H1 (cell line): ENCODE data around the gene SLC17A5. TPM values are rescaled to one million over a fixed set of nuclear protein-coding genes. Genes with fewer than 3 reads are reported as not detected.

Source experiments
- CTCF ChIA-PET: fragments of 300-600 bp; sonication (Branson Sonifier 250); formaldehyde crosslinking; loops from one replicate; lab custom pipeline; 2021; ENCODE audit not compliant: partially characterized antibody; lab: Charles Lee
- POLR2A ChIA-PET: fragments of 300-600 bp; sonication (Branson Sonifier 250); formaldehyde crosslinking; loops from one replicate; lab custom pipeline; 2021; ENCODE audit warnings: inconsistent platforms; ENCODE audit not compliant: partially characterized antibody; lab: Charles Lee
- DNase-seq, 2 experiments: peaks; one replicate each; pipeline versions ENCODE4 v3.0.0 to v3.0.0-alpha.2; 2010 to 2022; ENCODE audit warnings: low spot score in 2 of 2, low read depth in 1 of 2, mixed read lengths in 1 of 2
- FAIRE-seq: peaks from 2 replicates; lab custom pipeline; 2011; peaks lifted over from hg19 to GRCh38; lab: Jason Lieb, UNC
- H2AFZ ChIP-seq: 2 replicates; pipeline ENCODE4 v1.8.1; 2012; ENCODE audit warnings: low read length, inconsistent platforms
- H2AK5ac ChIP-seq: 2 replicates; pipeline ENCODE4 v1.6.1; 2013; ENCODE audit warnings: low read depth, low read length
- H2BK120ac ChIP-seq: replicated peaks from 2 replicates; pipeline ENCODE3; 2013; ENCODE audit warnings: low read depth, low read length, inconsistent platforms
- H2BK12ac ChIP-seq: 2 replicates; pipeline ENCODE4 v1.6.1; 2013; ENCODE audit warnings: low read depth, low read length
- H2BK15ac ChIP-seq: 2 replicates; pipeline ENCODE4 v1.6.1; 2013; ENCODE audit warnings: low read length
- H2BK20ac ChIP-seq: 2 replicates; pipeline ENCODE4 v1.6.1; 2013; ENCODE audit warnings: low read length
- H2BK5ac ChIP-seq: 2 replicates; pipeline ENCODE4 v1.6.1; 2013; ENCODE audit warnings: low read depth, low read length
- H3K14ac ChIP-seq: 2 replicates; pipeline ENCODE4 v1.6.1; 2013; ENCODE audit warnings: inconsistent platforms; ENCODE audit not compliant: insufficient read length
- H3K18ac ChIP-seq: 2 replicates; pipeline ENCODE4 v1.6.1; 2013; ENCODE audit warnings: low read length; ENCODE audit errors: extremely low read depth
- H3K23ac ChIP-seq: 2 replicates; pipeline ENCODE4 v1.6.1; 2013; ENCODE audit warnings: inconsistent platforms; ENCODE audit not compliant: insufficient read length
- H3K23me2 ChIP-seq: 2 replicates; pipeline ENCODE4 v1.6.1; 2013; ENCODE audit warnings: low read depth, low read length
- H3K27ac ChIP-seq: 2 replicates; pipeline ENCODE4 v1.6.1; 2011; ENCODE audit warnings: low read depth, low read length, inconsistent platforms
- H3K27me3 ChIP-seq, 4 experiments: replicated peaks in 1 of 4; 1 replicate in 1 of 4; 2 replicates in 3 of 4; pipeline versions ENCODE4 v1.6.1 to v1.8.1; 2011 to 2013; ENCODE audit warnings: low read length in 3 of 4, mild to moderate bottlenecking in 3 of 4, inconsistent platforms in 2 of 4, mixed read lengths in 2 of 4, moderate library complexity in 1 of 4; ENCODE audit not compliant: control insufficient read depth in 3 of 4, insufficient read depth in 3 of 4; ENCODE audit errors: extremely low read depth in 1 of 4
- H3K36me3 ChIP-seq, 4 experiments: 2 replicates each; pipeline versions ENCODE4 v1.6.1 to v1.8.1; 2011 to 2013; ENCODE audit warnings: mild to moderate bottlenecking in 4 of 4, low read length in 3 of 4, moderate library complexity in 2 of 4, control low read depth in 1 of 4, inconsistent platforms in 1 of 4; ENCODE audit not compliant: insufficient read depth in 4 of 4, control insufficient read depth in 2 of 4
- H3K4ac ChIP-seq: replicated peaks from 2 replicates; pipeline ENCODE3; 2013; ENCODE audit warnings: low read length, low read depth, mixed read lengths, inconsistent platforms; ENCODE audit not compliant: insufficient read length
- H3K4me1 ChIP-seq, 4 experiments: replicated peaks in 1 of 4; 1 replicate in 1 of 4; 2 replicates in 3 of 4; pipeline versions ENCODE4 v1.6.1 to v1.8.1; 2011 to 2013; ENCODE audit warnings: low read length in 3 of 4, inconsistent platforms in 2 of 4, mixed read lengths in 1 of 4; ENCODE audit not compliant: insufficient read depth in 4 of 4, control insufficient read depth in 3 of 4
- H3K4me2 ChIP-seq, 2 experiments: 2 replicates each; pipeline versions ENCODE4 v1.6.1 to v1.8.1; 2011 to 2013; ENCODE audit warnings: low read depth in 2 of 2, low read length in 2 of 2, control low read depth in 1 of 2, inconsistent platforms in 1 of 2, mild to moderate bottlenecking in 1 of 2; ENCODE audit not compliant: insufficient read depth in 1 of 2
- H3K4me3 ChIP-seq, 4 experiments: fragments of 200-600, 300-600 bp in 1 of 4; sonication (generic), shearing (Covaris generic), sonication (Bioruptor Twin) in 1 of 4; 2 replicates each; pipeline versions ENCODE4 v1.5.1 to v1.8.1; 2011 to 2016; ENCODE audit warnings: low read length in 4 of 4, low read depth in 3 of 4, control low read depth in 2 of 4, inconsistent platforms in 2 of 4, mild to moderate bottlenecking in 2 of 4, mixed read lengths in 1 of 4, moderate library complexity in 1 of 4; ENCODE audit not compliant: insufficient read depth in 2 of 4; ENCODE audit errors: extremely low read depth in 1 of 4
- H3K56ac ChIP-seq: replicated peaks from 2 replicates; pipeline ENCODE3; 2013; ENCODE audit warnings: low read depth, mild to moderate bottlenecking, mixed read lengths, low read length, inconsistent platforms; ENCODE audit not compliant: insufficient read length
- H3K79me1 ChIP-seq: 2 replicates; pipeline ENCODE4 v1.6.1; 2013; ENCODE audit warnings: low read depth, low read length, control low read depth
- H3K79me2 ChIP-seq, 2 experiments: 2 replicates each; pipeline versions ENCODE4 v1.6.1 to v1.8.1; 2012 to 2013; ENCODE audit warnings: low read length in 2 of 2, mild to moderate bottlenecking in 2 of 2, inconsistent platforms in 1 of 2; ENCODE audit not compliant: insufficient read depth in 2 of 2, control insufficient read depth in 1 of 2
- H3K9ac ChIP-seq, 4 experiments: replicated peaks in 1 of 4; 1 replicate in 1 of 4; 2 replicates in 3 of 4; pipeline versions ENCODE4 v1.6.1 to v1.8.1; 2011 to 2013; ENCODE audit warnings: low read depth in 3 of 4, low read length in 3 of 4, control low read depth in 2 of 4, mild to moderate bottlenecking in 2 of 4, moderate library complexity in 2 of 4, inconsistent platforms in 1 of 4; ENCODE audit errors: extremely low read depth in 1 of 4
- H3K9me3 ChIP-seq, 2 experiments: 2 replicates each; pipeline versions ENCODE4 v1.6.1 to v1.8.1; 2012 to 2013; ENCODE audit warnings: mild to moderate bottlenecking in 2 of 2, moderate library complexity in 2 of 2, control low read depth in 1 of 2, inconsistent platforms in 1 of 2, low read depth in 1 of 2, low read length in 1 of 2, mixed read lengths in 1 of 2; ENCODE audit not compliant: insufficient read depth in 2 of 2
- H4K20me1 ChIP-seq, 2 experiments: replicated peaks in 1 of 2; 2 replicates each; pipeline versions ENCODE3 to v1.8.1; 2011 to 2013; ENCODE audit warnings: inconsistent platforms in 2 of 2, low read length in 2 of 2, mild to moderate bottlenecking in 1 of 2; ENCODE audit not compliant: insufficient read depth in 2 of 2, control insufficient read depth in 1 of 2
- H4K5ac ChIP-seq: 2 replicates; pipeline ENCODE4 v1.6.1; 2013; ENCODE audit warnings: low read length, low read depth, mixed read lengths, inconsistent platforms; ENCODE audit not compliant: insufficient read length
- H4K8ac ChIP-seq: 2 replicates; pipeline ENCODE4 v1.8.0; 2013; ENCODE audit warnings: mild to moderate bottlenecking, moderate library complexity, low read length, inconsistent platforms; ENCODE audit not compliant: insufficient read depth; ENCODE audit errors: extremely low read depth
- H4K91ac ChIP-seq: replicated peaks from 2 replicates; pipeline ENCODE3; 2013; ENCODE audit warnings: low read length, mixed read lengths, inconsistent platforms; ENCODE audit not compliant: insufficient read length
- BACH1 ChIP-seq: IDR thresholded peaks from 2 replicates; pipeline ENCODE4 v1.6.1; 2012; ENCODE audit warnings: low read length, improper control_type of control experiment
- CHD1 ChIP-seq: IDR thresholded peaks from 2 replicates; pipeline ENCODE4 v1.6.1; 2012; ENCODE audit warnings: low read depth, low read length, improper control_type of control experiment
- HDAC6 ChIP-seq: IDR thresholded peaks from one replicate; pipeline ENCODE4 v1.7.1; 2012; ENCODE audit warnings: low read depth, mild to moderate bottlenecking, inconsistent platforms, low read length, moderate library complexity
- JUND ChIP-seq: IDR thresholded peaks from 2 replicates; pipeline ENCODE4 v1.6.1; 2011; ENCODE audit warnings: mild to moderate bottlenecking, improper control_type of control experiment, low read length
- NRF1 ChIP-seq: IDR thresholded peaks from 2 replicates; pipeline ENCODE4 v1.6.1; 2011; ENCODE audit warnings: mild to moderate bottlenecking, low read depth, low read length, improper control_type of control experiment
- POLR2A ChIP-seq, 2 experiments: IDR thresholded peaks; 1 replicate in 1 of 2; 2 replicates in 1 of 2; pipeline ENCODE4 v1.6.1; 2011; ENCODE audit warnings: low read depth in 2 of 2, low read length in 2 of 2, mild to moderate bottlenecking in 2 of 2; ENCODE audit errors: control extremely low read depth in 1 of 2
- POLR2AphosphoS5 ChIP-seq: IDR thresholded peaks from 2 replicates; pipeline ENCODE4 v1.6.1; 2011; ENCODE audit warnings: low read depth, low read length
- POU5F1 ChIP-seq: IDR thresholded peaks from 2 replicates; pipeline ENCODE4 v1.6.1; 2011; ENCODE audit warnings: low read depth, mild to moderate bottlenecking, low read length, moderate library complexity
- RXRA ChIP-seq: IDR thresholded peaks from 2 replicates; pipeline ENCODE4 v1.6.1; 2011; ENCODE audit warnings: low read depth, mild to moderate bottlenecking, low read length, moderate library complexity; ENCODE audit not compliant: insufficient read depth
- SRF ChIP-seq: IDR thresholded peaks from 2 replicates; pipeline ENCODE4 v1.6.1; 2011; ENCODE audit warnings: mild to moderate bottlenecking, low read depth, low read length, moderate library complexity
- SUZ12 ChIP-seq: fragments of 200-600 bp; sonication (generic); IDR thresholded peaks from 2 replicates; pipeline ENCODE4 v1.6.1; 2012; ENCODE audit warnings: mild to moderate bottlenecking, inconsistent platforms, low read length, moderate library complexity, mixed read lengths
- TBP ChIP-seq: IDR thresholded peaks from 2 replicates; pipeline ENCODE4 v1.6.1; 2011; ENCODE audit warnings: low read depth, low read length, improper control_type of control experiment
- WGBS, 2 experiments: shearing (Covaris generic) in 1 of 2; methylation state at CpG; one replicate each; pipeline versions ENCODE4 v1.1.6 to v1.1.7; 2013 to 2015; ENCODE audit warnings: low lambda C conversion rate in 2 of 2, mixed read lengths in 2 of 2, inconsistent platforms in 1 of 2, low coverage in 1 of 2, missing lambda C conversion rate in 1 of 2; ENCODE audit not compliant: insufficient replicate concordance in 2 of 2, insufficient coverage in 1 of 2, insufficient read length in 1 of 2; ENCODE audit errors: extremely low coverage in 1 of 2, missing lambda C conversion rate in 1 of 2; 5-methylcytosine and 5-hydroxymethylcytosine counted together
- polyA plus RNA-seq, 7 experiments: library from polyadenylated mRNA; depleted of rRNA in 3 of 7; stranded (reverse) in 5 of 7; unstranded in 2 of 7; fragments of >200 nt in 5 of 7; fragments of 200-250 nt in 2 of 7; gene quantifications; 1 replicate in 5 of 7; 2 replicates in 1 of 7; 4 replicates in 1 of 7; pipeline versions ENCODE4 v1.2.1 to v1.2.3, GENCODE V29; 2011 to 2013; ENCODE audit warnings: missing spikeins in 2 of 7, mixed read lengths in 2 of 7
- total RNA-seq: library from RNA; stranded (reverse); fragmentation: NEBNext Ultra II Directional; extraction: Animal tissue kit (Norgen Biotek cat#: 25700); gene quantifications from 2 replicates; pipeline ENCODE4 v1.2.1, GENCODE V29; 2021

SLC17A5 gene
- total and polyA plus RNA-seq, 2 of the 8 experiments (the other 6 are each of a cell fraction or from before 2014, with no cell fraction given) = 11.0 to 11.9 TPM

DNA sequence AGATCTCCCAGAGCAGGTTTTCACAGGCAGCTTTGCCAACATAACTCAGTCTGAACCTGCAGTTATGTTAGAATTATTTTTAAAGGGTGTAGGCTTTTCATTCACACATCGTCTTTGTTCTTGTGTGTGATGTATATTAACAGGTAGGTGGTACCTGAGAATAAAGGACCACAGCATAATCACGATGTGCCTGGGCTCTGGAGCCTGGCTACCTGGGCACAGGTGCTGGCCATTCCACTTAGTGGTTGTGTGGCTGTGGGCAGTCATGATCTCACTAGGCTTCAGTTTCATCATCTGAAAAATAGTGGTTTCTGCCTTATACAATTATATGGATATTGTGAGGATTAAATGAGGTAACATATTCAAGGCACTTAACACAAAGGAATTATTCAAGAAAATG is 48.7 kb upstream of the SLC17A5 start:
- H3K27me3 ChIP-seq = no peaks in the 10 kb centered on the region
- H3K23me2 ChIP-seq = no peaks in the 10 kb centered on the region
- no peak overlapping the region for H3K9ac ChIP-seq
- no peak overlapping the region for H4K8ac ChIP-seq
- H3K4me3 ChIP-seq = no peak overlapping the region
- DNase-seq (no peak), FAIRE-seq (no peak)
- TF ChIP-seq BACH1 (no peak), JUND (no peak), RXRA (no peak), NRF1 (no peak), SUZ12 (no peak), CHD1 (no peak), POLR2AphosphoS5 (no peak), TBP (no peak), POLR2A (IDR thresholded peaks at IDR 0.05; ENCODE audit: control extremely low read depth in 1 of 2, low read depth in 2 of 2, low read length in 2 of 2) (no peak), HDAC6 (no peak), SRF (no peak), POU5F1 (no peak)
- no peak overlapping the region for H2BK20ac ChIP-seq
- H3K4ac ChIP-seq = no peak overlapping the region
- no peak overlapping the region for H2BK12ac ChIP-seq
- CTCF ChIA-PET = interaction anchor here (0.7 to 2.1 kb wide), 2 partner anchors 31 to 143 kb away, joined by 3 to 10 read pairs; no protein-coding TSS in a partner anchor
- H3K79me1 ChIP-seq = no peaks in the 10 kb centered on the region
- H3K23ac ChIP-seq = no peak overlapping the region
- H3K9me3 ChIP-seq = no peaks in the 10 kb centered on the region
- H2BK15ac ChIP-seq = no peak overlapping the region
- no peak overlapping the region for H4K5ac ChIP-seq
- H2AK5ac ChIP-seq = no peak overlapping the region
- H2AFZ ChIP-seq = no peak overlapping the region
- H4K91ac ChIP-seq = no peak overlapping the region
- no peak overlapping the region for H3K14ac ChIP-seq
- WGBS, 2 experiments = 89% methylated on average over 2 of the region's 2 CpGs; no CpG with 5 or more reads in 1 of the 2 experiments
- no peak overlapping the region for H2BK120ac ChIP-seq
- H3K4me2 ChIP-seq = no peak overlapping the region
- no peak overlapping the region for H3K18ac ChIP-seq
- no peak overlapping the region for H2BK5ac ChIP-seq
- H3K56ac ChIP-seq = no peak overlapping the region
- no peak overlapping the region for H3K27ac ChIP-seq
- H3K79me2 ChIP-seq = no peaks in the 10 kb centered on the region
- no peaks in the 10 kb centered on the region for H4K20me1 ChIP-seq
- no peaks in the 10 kb centered on the region for H3K36me3 ChIP-seq
- H3K4me1 ChIP-seq = peaks cover 0 to under 1% (median 0%) of the 10 kb centered on the region in 4 experiments; a peak in 1 of 7 replicates
- POLR2A ChIA-PET = interaction anchor here (2.2 kb wide), 1 partner anchor 11 kb away, joined by 7 read pairs; no protein-coding TSS in a partner anchor
